Measurements from ENCODE around the gene CALB2.
"Not testable (repeated sequence)": the region's sequence is repeated elsewhere in the genome, so short reads cannot be mapped to it uniquely, and the experiment has no call there.

CALB2 gene

GRCh38 chr16:71358464-71358998 is at the start of gene CALB2:
CALB2 (plus strand) TSS chr16:71358723; CDS start chr16:71358793, 70 bp downstream.
- peak; percentile 25 for DNase-seq

GRCh38 chr16:71311553-71312158 is 46.9 kb upstream of the CALB2 start:
- peak; percentile 30 for DNase-seq

- DNase-seq = not testable (repeated sequence)
Observed at GRCh38 chr16:71313591-71313990, 44.9 kb upstream of the CALB2 start.

GRCh38 chr16:71315269-71315668 is 43.3 kb upstream of the CALB2 start:
- no peak for DNase-seq

- DNase-seq = no peak
Observed at GRCh38 chr16:71319999-71320398, 38.5 kb upstream of the CALB2 start.

- no peak for DNase-seq
Observed at GRCh38 chr16:71327720-71328119, 30.8 kb upstream of the CALB2 start.

- no peak for DNase-seq
Observed at GRCh38 chr16:71328151-71328550, 30.4 kb upstream of the CALB2 start.

- DNase-seq = no peak
Observed at GRCh38 chr16:71337631-71338030, 20.9 kb upstream of the CALB2 start.

GRCh38 chr16:71338193-71338592 is 20.3 kb upstream of the CALB2 start:
- DNase-seq = no peak

GRCh38 chr16:71338632-71339031 is 19.9 kb upstream of the CALB2 start:
- DNase-seq = no peak

GRCh38 chr16:71339236-71340171 is 19.0 kb upstream of the CALB2 start:
- no peak for DNase-seq

- DNase-seq = no peak
Observed at GRCh38 chr16:71340406-71340805, 18.1 kb upstream of the CALB2 start.

- no peak for DNase-seq
Observed at GRCh38 chr16:71341881-71342280, 16.6 kb upstream of the CALB2 start.

- no peak for DNase-seq
Observed at GRCh38 chr16:71343078-71343477, 15.4 kb upstream of the CALB2 start.

- DNase-seq = no peak
Observed at GRCh38 chr16:71344315-71344905, 14.1 kb upstream of the CALB2 start.

- DNase-seq = no peak
Observed at GRCh38 chr16:71345031-71345430, 13.5 kb upstream of the CALB2 start.

GRCh38 chr16:71347146-71347545 is 11.4 kb upstream of the CALB2 start:
- no peak for DNase-seq

GRCh38 chr16:71348262-71349085 is 10.0 kb upstream of the CALB2 start:
- DNase-seq = no peak

- no peak for DNase-seq
Observed at GRCh38 chr16:71350821-71351557, 7.5 kb upstream of the CALB2 start.

GRCh38 chr16:71351558-71351901 is 7.0 kb upstream of the CALB2 start:
- no peak for DNase-seq

GRCh38 chr16:71352466-71352865 is 6.1 kb upstream of the CALB2 start:
- no peak for DNase-seq

- DNase-seq = no peak
Observed at GRCh38 chr16:71352963-71353460, 5.5 kb upstream of the CALB2 start.
